CD14-positive monocyte (primary cell): ENCODE results near the gene RTN4RL1. TPM values are rescaled to one million over a fixed set of nuclear protein-coding genes. Genes with fewer than 3 reads are reported as not detected.
A peak's percentile ranks its signal among the peaks of the same experiment; 100 is the strongest.

Experiments
- DNase-seq, 3 donors: peaks; one replicate each; pipeline ENCODE4 v3.0.0-alpha.2; 2011 to 2022
- H2AFZ ChIP-seq: 2 replicates; pipeline ENCODE4 v1.6.0; 2012; ENCODE audit warnings: mild to moderate bottlenecking, low read depth, low read length, inconsistent platforms; ENCODE audit not compliant: insufficient read depth, poor library complexity, severe bottlenecking
- H3K27ac ChIP-seq, 2 donors: 1 replicate in 1 of 2; 2 replicates in 1 of 2; pipeline ENCODE4 v1.5.1; 2012 to 2013; ENCODE audit warnings: low read length in 2 of 2, control low read depth in 1 of 2, inconsistent platforms in 1 of 2, low read depth in 1 of 2, mild to moderate bottlenecking in 1 of 2
- H3K27me3 ChIP-seq, 2 donors: one replicate each; pipeline versions ENCODE4 v1.6.0 to v1.6.1; 2011 to 2013; ENCODE audit warnings: low read length in 2 of 2; ENCODE audit not compliant: control insufficient read depth in 2 of 2, insufficient read depth in 2 of 2
- H3K36me3 ChIP-seq, 2 donors: replicated peaks in 1 of 2; 1 replicate in 1 of 2; 2 replicates in 1 of 2; pipeline versions ENCODE4 v1.5.1 to v1.6.1; 2012 to 2013; ENCODE audit warnings: low read length in 2 of 2, control low read depth in 1 of 2, inconsistent platforms in 1 of 2, mild to moderate bottlenecking in 1 of 2; ENCODE audit not compliant: insufficient read depth in 2 of 2, control insufficient read depth in 1 of 2
- H3K4me1 ChIP-seq, 2 donors: 1 replicate in 1 of 2; 2 replicates in 1 of 2; pipeline versions ENCODE4 v1.5.1 to v1.6.1; 2012 to 2013; ENCODE audit warnings: low read length in 2 of 2, control low read depth in 1 of 2, inconsistent platforms in 1 of 2, mild to moderate bottlenecking in 1 of 2, moderate library complexity in 1 of 2; ENCODE audit not compliant: insufficient read depth in 2 of 2, control insufficient read depth in 1 of 2
- H3K4me2 ChIP-seq: replicated peaks from 2 replicates; pipeline ENCODE3; 2012; ENCODE audit warnings: low read length, moderate library complexity, mild to moderate bottlenecking; ENCODE audit not compliant: poor library complexity, severe bottlenecking; ENCODE audit errors: extremely low read depth
- H3K4me3 ChIP-seq, 3 experiments: fragments of 200-600 bp in 1 of 3; sonication (generic) in 1 of 3; replicated peaks in 1 of 3; 1 replicate in 2 of 3; 2 replicates in 1 of 3; pipeline ENCODE4 v1.5.1; 2011 to 2013; ENCODE audit warnings: low read length in 3 of 3, mild to moderate bottlenecking in 3 of 3, control low read depth in 2 of 3, low read depth in 2 of 3, inconsistent platforms in 1 of 3, moderate library complexity in 1 of 3
- H3K79me2 ChIP-seq: 2 replicates; pipeline ENCODE4 v1.6.0; 2012; ENCODE audit warnings: mild to moderate bottlenecking, control low read depth, inconsistent platforms, low read length, moderate library complexity; ENCODE audit not compliant: insufficient read depth
- H3K9ac ChIP-seq: 2 replicates; pipeline ENCODE4 v1.6.0; 2017; ENCODE audit warnings: low read length, mild to moderate bottlenecking; ENCODE audit not compliant: insufficient read depth, poor library complexity, severe bottlenecking
- H3K9me3 ChIP-seq, 2 donors: replicated peaks in 1 of 2; 1 replicate in 1 of 2; 2 replicates in 1 of 2; pipeline versions ENCODE4 v1.5.1 to v1.6.1; 2012 to 2013; ENCODE audit warnings: low read length in 2 of 2, control low read depth in 1 of 2; ENCODE audit not compliant: control insufficient read depth in 1 of 2, insufficient read depth in 1 of 2
- H4K20me1 ChIP-seq: 2 replicates; pipeline ENCODE4 v1.6.0; 2012; ENCODE audit warnings: mild to moderate bottlenecking, low read length, control low read depth, moderate library complexity; ENCODE audit not compliant: insufficient read depth
- H3K27ac Mint-ChIP-seq, 7 donors: one replicate each; pipeline ENCODE4 v1.8.0; 2020; ENCODE audit warnings: mild to moderate bottlenecking in 7 of 7, mixed read lengths in 7 of 7, moderate library complexity in 6 of 7, inconsistent platforms in 2 of 7
- H3K27me3 Mint-ChIP-seq, 3 donors: one replicate each; pipeline ENCODE4 v1.8.0; 2021 to 2022; ENCODE audit warnings: low read depth in 3 of 3, mild to moderate bottlenecking in 3 of 3, mixed read lengths in 3 of 3, moderate library complexity in 3 of 3, inconsistent platforms in 1 of 3
- H3K36me3 Mint-ChIP-seq, 2 donors: one replicate each; pipeline ENCODE4 v1.8.0; 2020; ENCODE audit warnings: mixed read lengths in 2 of 2, inconsistent platforms in 1 of 2, mild to moderate bottlenecking in 1 of 2
- H3K4me1 Mint-ChIP-seq: one replicate; pipeline ENCODE4 v1.8.0; 2020; ENCODE audit warnings: mild to moderate bottlenecking, mixed read lengths
- H3K4me3 Mint-ChIP-seq, 2 donors: one replicate each; pipeline ENCODE4 v1.8.0; 2020; ENCODE audit warnings: mild to moderate bottlenecking in 2 of 2, mixed read lengths in 2 of 2, moderate library complexity in 1 of 2
- H3K9me3 Mint-ChIP-seq, 7 donors: one replicate each; pipeline ENCODE4 v1.8.0; 2020 to 2022; ENCODE audit warnings: mixed read lengths in 7 of 7, mild to moderate bottlenecking in 6 of 7, moderate library complexity in 6 of 7, inconsistent platforms in 2 of 7
- WGBS: methylation state at CpG from one replicate; pipeline ENCODE4 v1.1.5; 2013; ENCODE audit warnings: missing lambda C conversion rate; ENCODE audit not compliant: insufficient coverage; 5-methylcytosine and 5-hydroxymethylcytosine counted together
- intact Hi-C, 2 donors: fragments of 100-400 bp; cut with micrococcal nuclease; formaldehyde crosslinking; loops; one replicate each; pipeline versions ENCODE4 v1.15.0 to v1.15.1; 2023
- polyA plus RNA-seq, 3 donors: library from polyadenylated mRNA; depleted of rRNA in 1 of 3; unstranded in 2 of 3; stranded (reverse) in 1 of 3; fragments of 300-500 nt in 2 of 3; fragments of >200 nt in 1 of 3; fragmentation: Illumina TruSeq in 2 of 3; gene quantifications; 1 replicate in 2 of 3; 2 replicates in 1 of 3; pipeline ENCODE4 v1.2.3, GENCODE V29; 2012 to 2021
- TF ChIP-seq, protein P1 (sequence below): fragments of 200-600 bp; IDR thresholded peaks from one replicate; pipeline ENCODE4 v1.8.0; 2022; ENCODE audit warnings: antibody characterized with exemption, mild to moderate bottlenecking

Gene RTN4RL1
- polyA plus RNA-seq, 3 donors, result 0.07 to 0.29 (median 0.11) TPM

- no peak overlapping the region for H3K4me2 ChIP-seq
- H3K9me3 ChIP-seq, result no peaks in the 10 kb centered on the region
- Mint-ChIP-seq H3K4me3 (no peak overlapping the region), H3K9me3 (no peaks in the 10 kb centered on the region), H3K4me1 (no peaks in the 10 kb centered on the region), H3K36me3 (peaks cover 77 to 82% of the 10 kb centered on the region in 2 donors), H3K27me3 (no peaks in the 10 kb centered on the region), H3K27ac (peak overlapping the region in 1 of 7 donors; percentile 77)
- no peak overlapping the region for H3K4me3 ChIP-seq
- no peak overlapping the region for H3K27ac ChIP-seq
- no peaks in the 10 kb centered on the region for H3K27me3 ChIP-seq
- H3K36me3 ChIP-seq, result peaks cover 55 to 89% of the 10 kb centered on the region in 2 donors
- TF ChIP-seq, protein P1, sequence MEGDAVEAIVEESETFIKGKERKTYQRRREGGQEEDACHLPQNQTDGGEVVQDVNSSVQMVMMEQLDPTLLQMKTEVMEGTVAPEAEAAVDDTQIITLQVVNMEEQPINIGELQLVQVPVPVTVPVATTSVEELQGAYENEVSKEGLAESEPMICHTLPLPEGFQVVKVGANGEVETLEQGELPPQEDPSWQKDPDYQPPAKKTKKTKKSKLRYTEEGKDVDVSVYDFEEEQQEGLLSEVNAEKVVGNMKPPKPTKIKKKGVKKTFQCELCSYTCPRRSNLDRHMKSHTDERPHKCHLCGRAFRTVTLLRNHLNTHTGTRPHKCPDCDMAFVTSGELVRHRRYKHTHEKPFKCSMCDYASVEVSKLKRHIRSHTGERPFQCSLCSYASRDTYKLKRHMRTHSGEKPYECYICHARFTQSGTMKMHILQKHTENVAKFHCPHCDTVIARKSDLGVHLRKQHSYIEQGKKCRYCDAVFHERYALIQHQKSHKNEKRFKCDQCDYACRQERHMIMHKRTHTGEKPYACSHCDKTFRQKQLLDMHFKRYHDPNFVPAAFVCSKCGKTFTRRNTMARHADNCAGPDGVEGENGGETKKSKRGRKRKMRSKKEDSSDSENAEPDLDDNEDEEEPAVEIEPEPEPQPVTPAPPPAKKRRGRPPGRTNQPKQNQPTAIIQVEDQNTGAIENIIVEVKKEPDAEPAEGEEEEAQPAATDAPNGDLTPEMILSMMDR, result no peak
- no peak overlapping the region for H3K9ac ChIP-seq
- no peak overlapping the region for H2AFZ ChIP-seq
- 96% methylated on average over 5 of the region's 7 CpGs for WGBS
- H3K79me2 ChIP-seq, result no peaks in the 10 kb centered on the region
- no peaks in the 10 kb centered on the region for H4K20me1 ChIP-seq
- intact Hi-C loops, result no loop called here
- no peaks in the 10 kb centered on the region for H3K4me1 ChIP-seq
- no peak for DNase-seq
Observed at GRCh38 chr17:1894753-1895339, 130.3 kb downstream of the RTN4RL1 start.

DNA sequence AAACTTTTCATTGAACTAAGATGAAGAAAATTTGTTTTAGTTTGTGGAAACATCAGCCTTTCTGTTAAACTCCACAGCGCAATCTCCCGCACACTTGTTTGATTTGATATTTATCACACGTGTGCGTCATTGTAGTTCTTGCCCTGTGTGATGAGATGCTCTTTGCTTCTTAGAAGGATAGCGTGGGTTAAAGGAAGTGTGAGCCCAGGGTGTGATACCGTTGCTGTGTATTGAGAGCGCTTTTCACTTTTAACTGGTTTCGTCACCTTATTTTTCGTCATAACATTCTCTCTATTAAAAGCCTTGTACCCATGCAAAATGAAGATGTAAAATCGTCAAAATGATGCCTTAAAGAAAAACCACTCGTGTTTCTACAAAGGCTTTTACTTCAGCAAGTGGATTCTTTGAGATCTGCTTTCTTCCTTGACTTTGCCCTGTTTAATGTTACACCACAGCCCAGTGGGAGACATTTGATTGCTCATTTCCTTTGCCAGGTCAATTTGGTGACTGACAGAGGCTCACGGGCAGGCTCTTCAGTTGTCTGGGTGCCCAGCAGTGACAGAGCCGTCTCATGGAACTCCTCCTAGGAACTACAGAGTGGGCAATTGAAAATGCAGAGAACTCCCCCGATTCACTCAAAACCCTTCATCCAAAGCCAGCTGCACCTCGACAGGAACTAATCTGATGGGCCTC is 134.2 kb downstream of the RTN4RL1 start:
- Histone ChIP-seq H3K36me3 (peaks cover 45 to 92% of the 10 kb centered on the region in 2 donors), H3K4me3 (no peak overlapping the region), H3K79me2 (no peaks in the 10 kb centered on the region), H3K4me1 (no peaks in the 10 kb centered on the region), H3K27ac (no peak overlapping the region), H3K9ac (no peak overlapping the region), H3K4me2 (no peak overlapping the region), H3K27me3 (no peaks in the 10 kb centered on the region), H4K20me1 (no peaks in the 10 kb centered on the region), H3K9me3 (no peaks in the 10 kb centered on the region), H2AFZ (no peak overlapping the region)
- Mint-ChIP-seq H3K9me3 (no peaks in the 10 kb centered on the region), H3K4me1 (no peaks in the 10 kb centered on the region), H3K4me3 (no peak overlapping the region), H3K27ac (peak overlapping the region in 1 of 7 donors; percentile 7), H3K27me3 (peaks cover 0 to 3% (median 0%) of the 10 kb centered on the region in 3 donors), H3K36me3 (peaks cover 68 to 84% of the 10 kb centered on the region in 2 donors)
- WGBS, result 92% methylated on average over 8 of the region's 15 CpGs
- intact Hi-C loops, result no loop called here
- TF ChIP-seq, protein P1, result no peak
- no peak for DNase-seq
